HepG2 (cell line): ENCODE data around the gene SEPTIN12. TPM values are rescaled to one million over a fixed set of nuclear protein-coding genes. Genes with fewer than 3 reads are reported as not detected.
A peak's percentile ranks its signal among the peaks of the same experiment; 100 is the strongest.

Source experiments
- CENPT ChIP-seq: sonication (generic); formaldehyde crosslinking; IDR thresholded peaks from 2 replicates; pipeline ENCODE4 v1.8.0; 2022; ENCODE audit warnings: low read depth, mild to moderate bottlenecking, moderate library complexity, missing genetic modification reagents
- GFI1 ChIP-seq: sonication (generic); formaldehyde crosslinking; IDR thresholded peaks from 2 replicates; pipeline ENCODE4 v1.5.0; 2020; ENCODE audit warnings: missing genetic modification reagents, mild to moderate bottlenecking, borderline replicate concordance
- HNRNPUL1 ChIP-seq: fragments of 200-400 bp; formaldehyde crosslinking; IDR thresholded peaks from 2 replicates; pipeline ENCODE4 v1.6.1; 2017; ENCODE audit warnings: low read depth, mild to moderate bottlenecking, low read length, moderate library complexity
- HOXA7 ChIP-seq: sonication (generic); formaldehyde crosslinking; IDR thresholded peaks from 2 replicates; pipeline ENCODE4 v1.8.1; 2022; ENCODE audit warnings: mild to moderate bottlenecking, missing genetic modification reagents, moderate library complexity
- ISX ChIP-seq: sonication (generic); formaldehyde crosslinking; conservative IDR thresholded peaks from 2 replicates; pipeline ENCODE4 v1.5.0; 2020; ENCODE audit warnings: missing genetic modification reagents
- NFYC ChIP-seq: IDR thresholded peaks from 2 replicates; pipeline ENCODE4 v1.6.1; 2016; ENCODE audit warnings: missing genetic modification reagents, missing compliant biosample characterization
- NR2F2 ChIP-seq: IDR thresholded peaks from 2 replicates; pipeline ENCODE4 v1.6.1; 2012; ENCODE audit warnings: low read depth, inconsistent platforms, borderline replicate concordance
- PHF8 ChIP-seq: sonication (generic); formaldehyde crosslinking; IDR thresholded peaks from 2 replicates; pipeline ENCODE4 v1.5.0; 2020; ENCODE audit warnings: missing genetic modification reagents
- SP2 ChIP-seq: sonication (generic); formaldehyde crosslinking; IDR thresholded peaks from 2 replicates; pipeline ENCODE4 v1.5.1; 2020; ENCODE audit warnings: mild to moderate bottlenecking, missing genetic modification reagents
- SPEN ChIP-seq: sonication (generic); formaldehyde crosslinking; IDR thresholded peaks from 2 replicates; pipeline ENCODE4 v1.5.1; 2020; ENCODE audit warnings: low read depth, mild to moderate bottlenecking, missing genetic modification reagents
- SUZ12 ChIP-seq: fragments of 150-350 bp; IDR thresholded peaks from 2 replicates; pipeline ENCODE4 v1.6.1; 2014; ENCODE audit warnings: low read depth, low read length
- ZBTB21 ChIP-seq: sonication (generic); formaldehyde crosslinking; IDR thresholded peaks from 2 replicates; pipeline ENCODE4 v1.4.0; 2020; ENCODE audit warnings: missing genetic modification reagents
- ZC3H4 ChIP-seq: sonication (generic); formaldehyde crosslinking; IDR thresholded peaks from 2 replicates; pipeline ENCODE4 v1.4.0; 2020; ENCODE audit warnings: missing genetic modification reagents, borderline replicate concordance
- polyA plus RNA-seq, 8 experiments: library from polyadenylated mRNA; depleted of rRNA in 3 of 8; stranded (reverse) in 7 of 8; unstranded in 1 of 8; fragments of >200 nt; fragmentation: Illumina TruSeq in 4 of 8; extraction: Trizol in 4 of 8; gene quantifications; 2 replicates each; pipeline versions ENCODE4 v1.2.1 to v1.2.3, GENCODE V29; 2011 to 2016; ENCODE audit warnings: low read depth in 4 of 8, missing spikeins in 1 of 8, mixed read lengths in 1 of 8; ENCODE audit not compliant: insufficient read depth in 1 of 8
- total RNA-seq, 5 experiments: library from RNA; depleted of rRNA; stranded (reverse); fragments of >200 nt; fragmentation: Illumina TruSeq; extraction: Trizol; gene quantifications; 2 replicates each; pipeline ENCODE4 v1.2.3, GENCODE V29; 2016; ENCODE audit warnings: low read depth in 1 of 5
- TF ChIP-seq, protein P1 (sequence below): IDR thresholded peaks from 2 replicates; pipeline ENCODE4 v1.6.1; 2016; ENCODE audit warnings: mild to moderate bottlenecking
- TF ChIP-seq, protein P2 (sequence below): IDR thresholded peaks from 2 replicates; pipeline ENCODE4 v1.6.1; 2016; ENCODE audit warnings: low read depth, borderline replicate concordance
- TF ChIP-seq, protein P3 (sequence below): sonication (generic); formaldehyde crosslinking; IDR thresholded peaks from 2 replicates; pipeline ENCODE4 v1.5.1; 2020; ENCODE audit warnings: mild to moderate bottlenecking, missing genetic modification reagents, moderate library complexity
- TF ChIP-seq, protein P4 (sequence below): sonication (generic); formaldehyde crosslinking; IDR thresholded peaks from 2 replicates; pipeline ENCODE4 v1.5.1; 2020; ENCODE audit warnings: missing genetic modification reagents, mild to moderate bottlenecking, borderline replicate concordance
- TF ChIP-seq, protein P5 (sequence below): sonication (generic); formaldehyde crosslinking; IDR thresholded peaks from 2 replicates; pipeline ENCODE4 v1.4.0; 2020; ENCODE audit warnings: missing genetic modification reagents

The SEPTIN12 gene
- total and polyA plus RNA-seq, 2 of the 13 experiments (the other 11 are each of a cell fraction or from before 2014, with no cell fraction given) = 0.22 TPM; not detected in 1

DNA sequence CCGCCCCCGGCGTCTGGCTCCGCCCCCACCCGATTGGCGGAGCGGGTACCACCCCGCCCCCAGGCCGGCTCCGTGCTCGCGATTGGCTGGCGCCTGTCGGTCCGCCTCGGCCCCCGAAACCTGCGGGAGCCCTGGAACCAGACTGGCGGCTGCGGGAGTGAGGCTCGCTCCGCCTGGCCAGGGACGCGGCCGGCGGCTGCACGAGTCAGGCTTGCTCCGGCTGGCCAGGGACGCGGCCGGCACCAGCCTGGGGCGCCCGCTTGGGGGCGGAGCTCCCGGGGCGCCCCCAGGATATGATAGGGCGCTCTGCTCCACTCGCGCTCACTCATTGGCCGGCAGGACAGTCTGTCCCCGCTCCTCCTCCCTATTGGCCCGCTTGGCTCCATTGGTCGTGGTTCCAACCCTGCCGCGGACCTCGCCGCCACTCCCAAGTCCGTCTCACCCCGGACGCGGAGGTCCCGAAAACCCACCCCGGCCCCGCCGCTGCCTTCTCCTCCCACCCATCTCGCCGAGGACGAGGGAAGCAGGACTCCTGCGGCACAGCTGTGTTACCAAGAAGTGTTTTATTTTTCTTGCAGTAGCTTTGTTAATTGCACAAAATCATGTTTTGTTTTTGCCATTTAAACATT is 14.6 kb upstream of the SEPTIN12 start (continued):
- TF ChIP-seq, protein P1, sequence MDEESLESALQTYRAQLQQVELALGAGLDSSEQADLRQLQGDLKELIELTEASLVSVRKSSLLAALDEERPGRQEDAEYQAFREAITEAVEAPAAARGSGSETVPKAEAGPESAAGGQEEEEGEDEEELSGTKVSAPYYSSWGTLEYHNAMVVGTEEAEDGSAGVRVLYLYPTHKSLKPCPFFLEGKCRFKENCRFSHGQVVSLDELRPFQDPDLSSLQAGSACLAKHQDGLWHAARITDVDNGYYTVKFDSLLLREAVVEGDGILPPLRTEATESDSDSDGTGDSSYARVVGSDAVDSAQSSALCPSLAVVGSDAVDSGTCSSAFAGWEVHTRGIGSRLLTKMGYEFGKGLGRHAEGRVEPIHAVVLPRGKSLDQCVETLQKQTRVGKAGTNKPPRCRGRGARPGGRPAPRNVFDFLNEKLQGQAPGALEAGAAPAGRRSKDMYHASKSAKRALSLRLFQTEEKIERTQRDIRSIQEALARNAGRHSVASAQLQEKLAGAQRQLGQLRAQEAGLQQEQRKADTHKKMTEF = 0 out of 2 replicates have a peak, but pooled peaks have one; percentile 24
- TF ChIP-seq CENPT (CRISPR knock-in tag) = no peak
- TF ChIP-seq HNRNPUL1 = no peak
- TF ChIP-seq SP2 (CRISPR knock-in tag) = peak; percentile 94
- TF ChIP-seq ZC3H4 (CRISPR knock-in tag) = no peak
- no peak for TF ChIP-seq ISX (CRISPR knock-in tag)
- TF ChIP-seq GFI1 (CRISPR knock-in tag) = peak; percentile 0; the same call in 1 of the 2 replicates
- TF ChIP-seq, protein P2, sequence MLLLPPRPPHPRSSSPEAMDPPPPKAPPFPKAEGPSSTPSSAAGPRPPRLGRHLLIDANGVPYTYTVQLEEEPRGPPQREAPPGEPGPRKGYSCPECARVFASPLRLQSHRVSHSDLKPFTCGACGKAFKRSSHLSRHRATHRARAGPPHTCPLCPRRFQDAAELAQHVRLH (CRISPR knock-in tag) = no peak
- TF ChIP-seq, protein P3, sequence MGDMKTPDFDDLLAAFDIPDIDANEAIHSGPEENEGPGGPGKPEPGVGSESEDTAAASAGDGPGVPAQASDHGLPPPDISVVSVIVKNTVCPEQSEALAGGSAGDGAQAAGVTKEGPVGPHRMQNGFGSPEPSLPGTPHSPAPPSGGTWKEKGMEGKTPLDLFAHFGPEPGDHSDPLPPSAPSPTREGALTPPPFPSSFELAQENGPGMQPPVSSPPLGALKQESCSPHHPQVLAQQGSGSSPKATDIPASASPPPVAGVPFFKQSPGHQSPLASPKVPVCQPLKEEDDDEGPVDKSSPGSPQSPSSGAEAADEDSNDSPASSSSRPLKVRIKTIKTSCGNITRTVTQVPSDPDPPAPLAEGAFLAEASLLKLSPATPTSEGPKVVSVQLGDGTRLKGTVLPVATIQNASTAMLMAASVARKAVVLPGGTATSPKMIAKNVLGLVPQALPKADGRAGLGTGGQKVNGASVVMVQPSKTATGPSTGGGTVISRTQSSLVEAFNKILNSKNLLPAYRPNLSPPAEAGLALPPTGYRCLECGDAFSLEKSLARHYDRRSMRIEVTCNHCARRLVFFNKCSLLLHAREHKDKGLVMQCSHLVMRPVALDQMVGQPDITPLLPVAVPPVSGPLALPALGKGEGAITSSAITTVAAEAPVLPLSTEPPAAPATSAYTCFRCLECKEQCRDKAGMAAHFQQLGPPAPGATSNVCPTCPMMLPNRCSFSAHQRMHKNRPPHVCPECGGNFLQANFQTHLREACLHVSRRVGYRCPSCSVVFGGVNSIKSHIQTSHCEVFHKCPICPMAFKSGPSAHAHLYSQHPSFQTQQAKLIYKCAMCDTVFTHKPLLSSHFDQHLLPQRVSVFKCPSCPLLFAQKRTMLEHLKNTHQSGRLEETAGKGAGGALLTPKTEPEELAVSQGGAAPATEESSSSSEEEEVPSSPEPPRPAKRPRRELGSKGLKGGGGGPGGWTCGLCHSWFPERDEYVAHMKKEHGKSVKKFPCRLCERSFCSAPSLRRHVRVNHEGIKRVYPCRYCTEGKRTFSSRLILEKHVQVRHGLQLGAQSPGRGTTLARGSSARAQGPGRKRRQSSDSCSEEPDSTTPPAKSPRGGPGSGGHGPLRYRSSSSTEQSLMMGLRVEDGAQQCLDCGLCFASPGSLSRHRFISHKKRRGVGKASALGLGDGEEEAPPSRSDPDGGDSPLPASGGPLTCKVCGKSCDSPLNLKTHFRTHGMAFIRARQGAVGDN (CRISPR knock-in tag) = 0 out of 2 replicates have a peak, but pooled peaks have one; percentile 31
- TF ChIP-seq NR2F2 = no peak
- TF ChIP-seq, protein P4, sequence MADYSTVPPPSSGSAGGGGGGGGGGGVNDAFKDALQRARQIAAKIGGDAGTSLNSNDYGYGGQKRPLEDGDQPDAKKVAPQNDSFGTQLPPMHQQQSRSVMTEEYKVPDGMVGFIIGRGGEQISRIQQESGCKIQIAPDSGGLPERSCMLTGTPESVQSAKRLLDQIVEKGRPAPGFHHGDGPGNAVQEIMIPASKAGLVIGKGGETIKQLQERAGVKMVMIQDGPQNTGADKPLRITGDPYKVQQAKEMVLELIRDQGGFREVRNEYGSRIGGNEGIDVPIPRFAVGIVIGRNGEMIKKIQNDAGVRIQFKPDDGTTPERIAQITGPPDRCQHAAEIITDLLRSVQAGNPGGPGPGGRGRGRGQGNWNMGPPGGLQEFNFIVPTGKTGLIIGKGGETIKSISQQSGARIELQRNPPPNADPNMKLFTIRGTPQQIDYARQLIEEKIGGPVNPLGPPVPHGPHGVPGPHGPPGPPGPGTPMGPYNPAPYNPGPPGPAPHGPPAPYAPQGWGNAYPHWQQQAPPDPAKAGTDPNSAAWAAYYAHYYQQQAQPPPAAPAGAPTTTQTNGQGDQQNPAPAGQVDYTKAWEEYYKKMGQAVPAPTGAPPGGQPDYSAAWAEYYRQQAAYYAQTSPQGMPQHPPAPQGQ (CRISPR knock-in tag) = no peak
- TF ChIP-seq PHF8 (CRISPR knock-in tag) = peak; percentile 27; the same call in 1 of the 2 replicates
- no peak for TF ChIP-seq ZBTB21 (CRISPR knock-in tag)
- TF ChIP-seq NFYC (CRISPR knock-in tag) = peak; percentile 93
- 0 out of 2 replicates have a peak, but pooled peaks have one; percentile 2 for TF ChIP-seq SPEN
- TF ChIP-seq, protein P5, sequence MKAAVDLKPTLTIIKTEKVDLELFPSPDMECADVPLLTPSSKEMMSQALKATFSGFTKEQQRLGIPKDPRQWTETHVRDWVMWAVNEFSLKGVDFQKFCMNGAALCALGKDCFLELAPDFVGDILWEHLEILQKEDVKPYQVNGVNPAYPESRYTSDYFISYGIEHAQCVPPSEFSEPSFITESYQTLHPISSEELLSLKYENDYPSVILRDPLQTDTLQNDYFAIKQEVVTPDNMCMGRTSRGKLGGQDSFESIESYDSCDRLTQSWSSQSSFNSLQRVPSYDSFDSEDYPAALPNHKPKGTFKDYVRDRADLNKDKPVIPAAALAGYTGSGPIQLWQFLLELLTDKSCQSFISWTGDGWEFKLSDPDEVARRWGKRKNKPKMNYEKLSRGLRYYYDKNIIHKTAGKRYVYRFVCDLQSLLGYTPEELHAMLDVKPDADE = 0 out of 2 replicates have a peak, but pooled peaks have one; percentile 72
- TF ChIP-seq HOXA7 (CRISPR knock-in tag) = no peak
- no peak for TF ChIP-seq SUZ12
